ENCODE data around the gene TTC28.

DNA sequence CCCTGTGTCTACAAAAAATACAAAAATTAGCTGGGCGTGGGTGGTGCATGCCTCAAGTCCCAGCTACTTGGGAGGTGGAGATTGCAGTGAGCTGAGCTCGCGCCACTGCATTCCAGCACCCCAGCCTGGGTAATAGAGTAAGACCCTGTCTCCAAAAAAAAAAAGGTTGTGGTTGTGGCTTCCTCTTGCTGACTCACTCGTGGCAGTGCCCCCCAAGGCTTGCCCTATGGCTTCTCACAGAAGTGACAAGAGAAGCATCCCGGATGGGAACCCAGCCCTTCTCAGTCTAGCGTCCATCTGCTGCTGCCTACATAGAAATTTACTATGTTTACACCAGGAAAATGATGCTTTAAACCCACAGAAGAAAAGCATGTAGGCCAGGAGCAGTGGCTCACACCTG lies 692.1 kb downstream of the TTC28 start:
- TF ChIP-seq EP300 (IDR thresholded peaks at IDR 0.05; ENCODE audit: borderline replicate concordance), result no peak
- no peak for TF ChIP-seq TAF1 (IDR thresholded peaks at IDR 0.05; ENCODE audit: low read depth)
- TF ChIP-seq ZBTB7A (IDR thresholded peaks at IDR 0.05; ENCODE audit: low read depth), result no peak
- TF ChIP-seq, protein P1, sequence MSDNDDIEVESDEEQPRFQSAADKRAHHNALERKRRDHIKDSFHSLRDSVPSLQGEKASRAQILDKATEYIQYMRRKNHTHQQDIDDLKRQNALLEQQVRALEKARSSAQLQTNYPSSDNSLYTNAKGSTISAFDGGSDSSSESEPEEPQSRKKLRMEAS (IDR thresholded peaks at IDR 0.05), result no peak
- TF ChIP-seq RAD21 (IDR thresholded peaks at IDR 0.05; ENCODE audit: low read depth), result no peak
